Measurements from ENCODE around the gene PA2G4.

DNA sequence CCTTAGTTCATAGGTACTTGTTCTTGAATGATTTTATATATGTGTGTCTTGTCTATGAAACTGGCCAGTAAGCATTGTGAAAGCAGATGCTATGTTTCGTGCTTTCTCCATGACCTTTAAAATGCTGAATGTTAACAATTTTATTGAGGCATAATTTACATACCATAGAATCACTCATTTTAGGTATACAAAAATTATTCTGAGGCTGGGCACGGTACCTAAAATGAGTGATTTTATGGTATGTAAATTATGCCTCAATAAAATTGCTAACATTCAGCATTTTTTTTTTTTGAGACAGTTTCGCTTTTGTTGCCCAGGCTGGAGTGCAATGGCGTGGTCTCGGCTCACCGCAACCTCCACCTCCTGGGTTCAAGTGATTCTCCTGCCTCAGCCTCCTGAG lies 30.5 kb downstream of the PA2G4 start:
- TF ChIP-seq, protein P1, sequence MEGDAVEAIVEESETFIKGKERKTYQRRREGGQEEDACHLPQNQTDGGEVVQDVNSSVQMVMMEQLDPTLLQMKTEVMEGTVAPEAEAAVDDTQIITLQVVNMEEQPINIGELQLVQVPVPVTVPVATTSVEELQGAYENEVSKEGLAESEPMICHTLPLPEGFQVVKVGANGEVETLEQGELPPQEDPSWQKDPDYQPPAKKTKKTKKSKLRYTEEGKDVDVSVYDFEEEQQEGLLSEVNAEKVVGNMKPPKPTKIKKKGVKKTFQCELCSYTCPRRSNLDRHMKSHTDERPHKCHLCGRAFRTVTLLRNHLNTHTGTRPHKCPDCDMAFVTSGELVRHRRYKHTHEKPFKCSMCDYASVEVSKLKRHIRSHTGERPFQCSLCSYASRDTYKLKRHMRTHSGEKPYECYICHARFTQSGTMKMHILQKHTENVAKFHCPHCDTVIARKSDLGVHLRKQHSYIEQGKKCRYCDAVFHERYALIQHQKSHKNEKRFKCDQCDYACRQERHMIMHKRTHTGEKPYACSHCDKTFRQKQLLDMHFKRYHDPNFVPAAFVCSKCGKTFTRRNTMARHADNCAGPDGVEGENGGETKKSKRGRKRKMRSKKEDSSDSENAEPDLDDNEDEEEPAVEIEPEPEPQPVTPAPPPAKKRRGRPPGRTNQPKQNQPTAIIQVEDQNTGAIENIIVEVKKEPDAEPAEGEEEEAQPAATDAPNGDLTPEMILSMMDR (IDR thresholded peaks at IDR 0.05; ENCODE audit: low read depth, low read length): no peak
- TF ChIP-seq EZH2phosphoT487 (IDR thresholded peaks at IDR 0.05; ENCODE audit: low read depth): no peak

Data from OCI-LY3 (cell line).